Activated CD4-positive, alpha-beta T cell treated with anti-CD3 and anti-CD28 coated beads, Interleukin-2, Interleukin-6, amounts not matched to agents 100 ng/mL and 50 ng/mL, durations not matched to agents 16 hours and 8 hours (primary cell): ENCODE measurements around the gene STUM.
"Not testable (repeated sequence)": the region's sequence is repeated elsewhere in the genome, so short reads cannot be mapped to it uniquely, and the experiment has no call there.

Source experiments
- DNase-seq: peaks from one replicate; pipeline ENCODE4 v3.0.0-alpha.2; 2020

The STUM gene

GRCh38 chr1:226548256-226549093 lies at the start of gene STUM:
Gene STUM (plus strand): TSS chr1:226548764. CDS start chr1:226548905, 141 bp downstream.
- DNase-seq, result no peak

DNA sequence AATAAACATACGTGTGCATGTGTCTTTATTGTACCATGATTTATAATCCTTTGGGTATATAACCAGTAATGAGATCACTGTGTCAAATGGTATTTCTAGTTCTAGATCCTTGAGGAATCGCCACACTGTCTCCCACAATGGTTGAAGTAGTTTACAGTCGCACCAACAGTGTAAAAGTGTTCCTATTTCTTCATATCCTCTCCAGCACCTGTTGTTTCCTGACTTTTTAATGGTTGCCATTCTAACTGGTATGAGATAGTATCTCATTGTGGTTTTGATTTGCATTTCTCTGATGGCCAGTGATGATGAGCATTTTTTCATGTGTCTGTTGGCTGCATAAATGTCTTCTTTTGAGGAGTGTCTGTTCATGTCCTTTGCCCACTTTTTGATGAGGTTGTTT lies 48.9 kb upstream of the STUM start:
- not testable (repeated sequence) for DNase-seq

GRCh38 chr1:226506021-226506420 lies 42.5 kb upstream of the STUM start:
- no peak for DNase-seq

DNA sequence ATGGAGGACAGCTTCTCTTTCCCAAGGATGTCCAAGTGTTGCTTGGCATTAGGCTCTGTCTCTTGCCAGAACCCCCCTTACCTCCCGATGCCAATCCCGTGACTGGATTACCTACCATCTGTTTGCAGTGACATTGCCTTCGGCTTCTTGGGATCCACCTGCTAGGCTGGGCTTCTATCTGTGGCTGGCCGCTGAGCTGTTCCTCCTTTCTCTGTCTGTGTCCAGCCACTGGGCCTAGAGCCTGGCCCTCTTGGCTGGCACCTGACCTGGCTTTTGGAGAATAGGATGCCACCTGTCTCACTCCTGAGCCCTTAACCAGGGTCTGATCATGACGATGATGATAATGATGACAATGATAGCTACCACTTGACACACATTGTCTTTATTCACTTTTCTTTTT lies 41.6 kb upstream of the STUM start:
- no peak for DNase-seq

DNA sequence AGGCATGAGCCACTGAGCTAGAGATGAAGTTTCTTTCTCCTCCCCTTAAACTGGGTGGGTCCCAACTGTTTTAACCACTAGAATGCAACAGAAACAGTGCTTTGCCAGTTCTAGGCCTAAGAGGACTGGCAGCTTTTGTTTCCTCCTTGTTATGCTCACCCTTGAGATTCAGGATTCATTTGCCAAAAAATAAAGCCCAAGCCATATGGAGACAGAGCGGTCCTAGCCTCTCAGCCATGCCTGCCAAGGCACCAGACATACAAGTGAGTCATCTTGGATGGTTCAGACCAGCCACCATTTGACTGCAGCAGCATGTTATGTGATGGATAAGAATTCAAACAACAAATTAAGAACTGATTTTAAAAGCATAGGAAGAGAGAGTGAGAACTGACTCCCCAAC lies 38.1 kb upstream of the STUM start:
- no peak for DNase-seq

DNA sequence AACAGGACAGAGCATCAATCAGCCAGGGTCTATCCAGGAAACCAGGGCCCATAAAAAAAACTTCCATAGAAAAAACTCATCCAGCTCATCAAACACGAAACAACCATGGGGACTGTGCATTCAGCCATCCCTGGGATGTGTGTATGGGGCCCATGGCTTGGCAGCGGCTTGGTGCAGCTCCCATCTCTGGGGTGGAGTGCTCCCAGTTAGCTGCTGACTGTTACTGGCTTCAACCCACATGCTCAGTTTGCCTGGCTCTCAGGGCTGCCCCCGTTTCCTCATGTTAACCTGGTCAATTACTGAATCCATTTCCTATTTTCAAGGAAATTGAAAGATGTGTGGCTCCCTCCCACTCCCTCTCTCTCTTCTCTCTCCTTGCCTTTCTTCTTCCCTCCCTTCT lies 37.3 kb upstream of the STUM start:
- no peak for DNase-seq

DNA sequence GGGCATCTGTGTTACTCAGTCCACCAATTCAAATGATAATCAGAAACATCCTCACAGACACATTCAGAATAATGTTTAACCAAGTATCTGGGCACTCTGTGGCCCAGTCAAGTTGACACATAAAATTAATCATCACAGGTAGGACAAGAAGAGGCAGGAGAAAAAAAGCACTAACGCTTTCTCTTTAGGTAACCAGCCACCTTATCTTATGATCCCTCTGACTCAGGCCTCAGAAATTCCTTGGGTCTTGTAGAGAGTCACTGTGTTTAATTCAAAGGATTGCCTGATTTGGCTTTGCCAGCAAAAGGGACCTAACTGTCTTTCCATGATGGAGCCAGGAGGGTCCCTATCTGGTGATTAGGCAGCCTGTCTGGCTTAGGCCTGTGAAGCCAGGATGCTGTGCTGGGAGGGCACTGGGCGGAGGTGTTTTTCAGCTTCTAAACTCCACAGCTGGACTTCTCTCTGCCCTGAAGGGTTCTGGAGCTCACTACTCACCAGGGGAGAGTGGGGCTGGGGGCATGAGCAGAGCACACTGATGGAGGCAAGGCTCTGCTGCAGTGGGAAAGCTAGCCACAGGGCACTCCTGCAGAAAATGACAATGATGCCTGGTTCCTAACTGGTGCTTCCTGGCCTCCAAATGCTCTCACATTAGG lies 36.4 kb upstream of the STUM start:
- no peak for DNase-seq

DNA sequence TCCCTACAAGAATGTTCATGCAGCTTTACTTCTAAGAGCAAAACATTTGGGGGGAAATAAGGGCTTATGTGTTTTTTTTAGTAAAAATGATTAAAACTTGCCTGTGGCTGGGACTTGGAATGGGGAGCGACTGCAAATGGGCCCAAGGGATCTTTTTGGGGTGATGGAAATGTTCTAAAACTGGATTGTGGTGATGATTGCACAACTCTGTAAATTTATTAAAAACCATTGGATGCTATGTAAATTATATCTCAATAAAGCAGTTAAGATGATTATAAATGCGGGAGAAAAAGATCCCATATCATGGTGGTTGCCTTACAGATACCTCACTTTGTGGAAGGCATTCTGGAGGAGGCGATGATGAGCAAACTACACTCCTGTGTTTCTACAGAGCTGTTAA lies 30.2 kb upstream of the STUM start:
- DNase-seq, result no peak

- no peak for DNase-seq
Measured at GRCh38 chr1:226519135-226519534, 29.4 kb upstream of the STUM start.

- DNase-seq, result no peak
Measured at GRCh38 chr1:226519716-226520598, 28.6 kb upstream of the STUM start.

GRCh38 chr1:226520640-226521355 lies 27.8 kb upstream of the STUM start:
- no peak for DNase-seq

- DNase-seq, result no peak
Measured at GRCh38 chr1:226523646-226524406, 24.7 kb upstream of the STUM start.

DNA sequence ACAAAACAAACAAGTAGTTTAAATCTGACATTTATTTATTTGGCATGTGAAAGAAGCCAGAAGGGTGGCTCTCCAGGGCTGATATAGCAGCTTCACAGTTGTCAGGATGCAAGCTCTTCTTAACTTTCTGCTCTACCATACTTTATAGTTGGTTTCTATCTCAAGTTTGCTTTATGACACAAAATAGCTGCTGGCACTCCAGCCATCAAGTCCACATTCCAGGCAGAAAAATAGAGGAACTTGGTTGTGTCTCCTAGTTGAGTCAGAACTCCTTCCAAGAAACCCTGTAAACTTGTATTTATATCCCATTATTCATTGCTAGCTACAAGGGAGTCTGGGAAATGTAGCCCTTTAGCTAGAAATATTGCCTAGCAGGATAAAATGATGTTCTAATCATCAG lies 24.0 kb upstream of the STUM start:
- DNase-seq, result no peak

DNA sequence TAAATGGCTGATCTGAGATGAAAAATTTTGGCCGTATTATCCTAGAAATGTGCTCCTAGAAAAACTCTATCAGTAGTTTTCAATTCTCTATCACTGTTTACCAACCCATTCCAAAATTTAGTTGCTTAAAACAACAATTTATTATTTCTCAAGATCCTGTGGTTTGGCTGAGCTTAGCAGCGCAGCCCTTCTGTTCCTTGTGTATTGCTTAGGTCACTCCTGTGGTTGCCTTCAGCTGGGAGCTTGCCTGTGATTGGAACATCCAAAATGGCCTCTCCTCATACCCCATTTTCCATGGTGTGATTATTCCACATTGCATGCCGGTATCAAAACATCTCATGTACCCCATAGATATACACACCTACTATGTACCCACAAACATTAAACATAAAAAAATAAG lies 22.8 kb upstream of the STUM start:
- DNase-seq, result no peak

- DNase-seq, result no peak
Measured at GRCh38 chr1:226526801-226527595, 21.6 kb upstream of the STUM start.

DNA sequence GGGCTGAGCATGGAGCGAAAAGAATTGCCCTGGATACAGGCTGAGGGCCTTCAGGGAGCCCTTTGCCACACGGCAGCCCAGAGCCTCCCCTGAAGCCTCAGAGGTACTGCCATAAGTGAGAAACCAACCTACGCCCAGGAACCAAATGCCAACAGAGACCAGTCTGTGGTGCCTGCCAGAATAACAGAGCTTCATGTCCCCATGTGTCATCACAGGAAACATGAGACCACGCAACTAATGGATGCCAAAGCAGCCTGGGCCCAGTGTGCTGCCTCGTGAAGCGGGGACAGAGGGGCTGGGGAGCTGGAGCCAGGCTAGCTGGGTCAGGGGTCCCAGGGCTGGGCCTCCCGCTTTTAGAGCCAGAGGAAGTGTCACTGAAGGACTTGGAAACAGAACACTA lies 18.7 kb upstream of the STUM start:
- DNase-seq, result no peak

DNA sequence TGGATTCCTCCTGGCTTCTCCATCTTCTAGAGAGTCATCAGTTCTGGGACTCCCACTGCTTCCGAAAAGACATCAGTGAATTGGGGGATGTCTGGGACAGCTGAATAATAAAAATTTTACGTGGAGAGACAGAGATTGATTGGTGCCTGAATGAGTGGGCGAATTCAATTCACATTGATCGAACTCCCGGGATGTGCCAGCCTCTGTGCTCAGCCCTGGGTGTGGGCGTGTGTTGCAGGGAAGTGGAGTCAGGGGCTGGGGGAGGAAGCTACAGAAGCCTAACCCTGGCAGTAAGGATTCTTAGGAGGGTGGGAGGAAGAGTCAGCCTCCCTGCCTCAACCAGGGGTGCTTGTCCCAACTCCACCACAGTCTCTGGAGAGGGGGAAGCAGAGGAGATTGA lies 18.0 kb upstream of the STUM start:
- DNase-seq, result no peak

DNA sequence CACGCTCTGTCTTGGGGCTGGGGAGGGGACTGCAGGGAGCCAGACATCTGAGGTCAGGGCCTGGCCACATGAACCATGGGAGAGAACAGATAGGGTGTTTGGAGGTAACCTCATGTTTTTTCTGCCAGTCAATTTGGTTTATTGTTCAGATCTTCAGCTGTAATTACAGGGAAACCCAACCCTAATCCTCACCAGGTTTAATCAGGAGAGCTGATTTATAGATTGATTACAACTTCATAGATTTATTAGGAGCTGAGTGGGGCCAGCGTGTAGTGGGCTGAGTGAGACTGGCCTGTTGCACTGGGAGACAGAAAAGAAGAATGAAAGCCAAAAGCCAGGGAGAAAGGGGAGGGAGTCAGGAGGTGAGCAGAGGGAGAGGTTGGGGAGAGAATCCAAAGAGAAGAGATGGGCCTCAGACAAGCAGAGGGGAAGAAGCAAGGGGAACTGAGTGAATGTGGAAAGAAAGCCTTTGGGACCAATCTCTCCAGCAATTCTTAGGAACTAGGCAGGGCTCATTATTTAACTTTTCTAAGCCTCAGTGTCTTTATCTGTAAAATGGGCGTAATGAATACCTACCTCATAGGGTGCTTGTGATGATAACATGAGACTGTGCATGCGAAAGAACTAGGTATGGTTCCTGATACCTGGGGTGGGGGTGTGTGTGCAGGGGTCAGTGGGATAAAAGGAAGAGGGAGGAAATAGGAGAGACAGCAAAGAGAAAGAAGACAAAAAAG lies 17.0 kb upstream of the STUM start:
- no peak for DNase-seq

DNA sequence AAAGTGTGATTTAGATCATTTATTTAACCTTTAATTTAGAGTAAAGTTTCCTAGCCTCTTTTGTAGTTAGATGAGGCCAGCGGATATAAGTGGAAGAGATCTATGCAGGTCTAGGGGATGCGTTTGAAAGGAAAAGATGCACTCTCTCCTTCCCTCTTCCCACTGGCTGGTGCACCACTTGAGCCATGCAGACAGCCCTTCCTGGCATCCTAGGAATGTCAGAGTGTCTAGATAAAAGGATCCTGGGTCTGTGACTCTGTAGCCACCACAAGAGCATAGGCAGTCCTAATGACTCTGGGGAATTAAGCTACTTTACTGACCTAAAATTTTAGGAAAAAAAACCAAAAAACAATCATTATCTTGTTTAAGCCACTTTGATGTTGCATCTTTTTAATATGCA lies 16.0 kb upstream of the STUM start:
- no peak for DNase-seq

GRCh38 chr1:226533220-226533619 lies 15.3 kb upstream of the STUM start:
- no peak for DNase-seq

- DNase-seq, result no peak
Measured at GRCh38 chr1:226534098-226534497, 14.5 kb upstream of the STUM start.
